Measurements from ENCODE around the gene SUGP2.

The SUGP2 gene

DNA sequence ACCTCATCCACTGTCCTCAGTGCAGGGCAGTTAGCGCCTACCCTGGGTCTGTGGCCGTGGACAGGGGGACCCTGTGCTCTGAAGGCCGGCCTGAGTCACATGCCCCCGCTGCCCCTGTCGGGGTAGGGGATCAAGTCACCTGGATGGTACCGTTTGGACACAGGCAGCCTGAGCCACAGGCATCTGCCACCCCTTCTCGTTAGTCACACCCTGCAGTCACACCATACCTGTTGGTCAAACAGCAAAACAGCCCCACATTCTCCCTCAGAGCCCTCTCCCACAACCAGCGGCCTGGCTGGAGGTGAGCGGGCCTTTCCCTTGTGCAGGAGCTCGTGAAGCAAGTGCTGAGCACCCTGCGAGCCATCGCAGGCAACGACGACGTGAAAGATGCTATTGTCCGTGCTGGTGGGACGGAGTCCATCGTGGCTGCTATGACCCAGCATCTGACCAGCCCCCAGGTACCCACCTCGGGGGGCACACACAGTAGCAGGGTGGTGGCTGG lies 21.7 kb upstream of the SUGP2 start:
- TF ChIP-seq CTCF (IDR thresholded peaks at IDR 0.05; ENCODE audit: low read depth, low read length), result no peak
- in situ Hi-C loops (cut with HindIII; ENCODE audit: low sequenced_read_pairs), result no loop called here
- DNase-seq (ENCODE audit: low read depth, low spot score), result no peak
- no peak overlapping the region for H3K4me3 ChIP-seq (ENCODE audit: low read depth, low read length)

- H3K4me3 ChIP-seq (ENCODE audit: low read depth, low read length), result no peak overlapping the region
- TF ChIP-seq CTCF (IDR thresholded peaks at IDR 0.05; ENCODE audit: low read depth, low read length), result no peak
- DNase-seq (ENCODE audit: low read depth, low spot score), result no peak
- in situ Hi-C loops (cut with HindIII; ENCODE audit: low sequenced_read_pairs), result no loop called here
Observed at GRCh38 chr19:19054315-19054938, 21.1 kb upstream of the SUGP2 start.

DNA sequence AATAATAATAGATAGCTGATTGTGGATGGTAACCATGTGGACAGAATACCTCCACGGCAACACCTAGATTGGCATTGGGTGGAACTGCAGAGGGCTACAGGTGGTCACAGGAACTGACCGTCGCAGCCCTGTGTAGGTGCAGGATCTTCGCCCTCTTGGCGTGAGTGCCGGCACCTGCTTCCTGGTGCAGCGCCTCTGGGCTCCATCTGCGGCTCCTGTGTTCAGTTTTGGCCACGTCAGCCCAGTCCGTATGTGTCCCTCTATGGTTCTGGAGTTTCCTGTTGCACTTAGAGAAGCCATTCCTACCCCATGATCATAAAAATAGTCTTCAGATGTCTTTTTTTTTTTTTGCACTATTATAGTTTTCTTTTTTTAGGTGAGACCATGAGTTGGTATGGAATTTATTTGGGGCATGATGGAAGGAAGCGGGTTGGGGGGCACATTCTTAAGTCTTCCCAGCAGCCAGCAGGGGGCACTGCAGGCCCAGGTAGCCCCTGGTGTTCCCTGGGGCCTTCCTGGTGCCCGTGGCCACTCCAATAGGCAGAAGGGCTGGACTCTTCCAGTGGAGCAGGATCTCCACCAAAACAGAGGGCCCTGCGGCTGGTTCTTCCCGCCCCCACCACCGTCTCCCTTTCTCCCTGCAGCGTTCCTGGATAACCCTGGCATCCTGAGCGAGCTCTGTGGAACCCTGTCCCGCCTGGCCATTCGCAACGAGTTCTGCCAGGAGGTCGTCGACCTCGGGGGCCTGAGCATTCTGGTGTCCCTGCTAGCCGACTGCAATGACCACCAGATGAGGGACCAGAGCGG lies 20.4 kb upstream of the SUGP2 start:
- H3K4me3 ChIP-seq (ENCODE audit: low read depth, low read length), result no peak overlapping the region
- in situ Hi-C loops (cut with HindIII; ENCODE audit: low sequenced_read_pairs), result no loop called here
- DNase-seq (ENCODE audit: low read depth, low spot score), result peak; percentile 47
- peak; percentile 72 for TF ChIP-seq CTCF (IDR thresholded peaks at IDR 0.05; ENCODE audit: low read depth, low read length)

- DNase-seq (ENCODE audit: low read depth, low spot score), result no peak
- no peak overlapping the region for H3K4me3 ChIP-seq (ENCODE audit: low read depth, low read length)
- in situ Hi-C loops (cut with HindIII; ENCODE audit: low sequenced_read_pairs), result no loop called here
- TF ChIP-seq CTCF (IDR thresholded peaks at IDR 0.05; ENCODE audit: low read depth, low read length), result no peak
Observed at GRCh38 chr19:19052921-19053320, 19.6 kb upstream of the SUGP2 start.

DNA sequence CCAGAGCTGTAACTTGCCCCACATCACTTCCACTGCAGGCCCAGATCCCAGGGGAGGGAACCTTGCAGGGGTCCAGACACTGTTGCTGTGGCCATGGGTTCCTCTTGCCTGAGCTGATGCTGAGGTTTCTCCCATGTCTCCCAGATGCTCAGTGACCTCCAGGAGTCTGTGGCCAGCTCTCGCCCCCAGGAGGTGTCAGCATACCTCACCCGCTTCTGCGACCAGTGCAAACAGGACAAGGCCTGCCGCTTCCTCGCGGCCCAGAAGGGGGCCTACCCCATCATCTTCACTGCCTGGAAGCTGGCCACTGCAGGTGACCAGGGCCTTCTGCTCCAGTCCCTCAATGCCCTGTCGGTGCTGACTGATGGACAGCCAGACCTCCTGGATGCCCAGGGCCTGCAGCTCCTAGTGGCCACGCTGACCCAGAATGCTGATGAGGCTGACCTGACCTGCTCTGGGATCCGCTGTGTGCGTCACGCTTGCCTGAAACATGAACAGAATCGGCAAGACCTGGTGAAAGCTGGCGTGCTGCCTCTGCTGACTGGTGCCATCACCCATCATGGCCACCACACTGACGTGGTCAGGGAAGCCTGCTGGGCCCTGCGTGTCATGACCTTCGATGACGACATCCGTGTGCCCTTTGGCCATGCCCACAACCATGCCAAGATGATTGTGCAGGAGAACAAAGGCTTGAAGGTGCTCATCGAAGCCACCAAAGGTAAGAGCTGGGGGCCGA lies 18.3 kb upstream of the SUGP2 start:
- TF ChIP-seq CTCF (IDR thresholded peaks at IDR 0.05; ENCODE audit: low read depth, low read length), result no peak
- no peak overlapping the region for H3K4me3 ChIP-seq (ENCODE audit: low read depth, low read length)
- DNase-seq (ENCODE audit: low read depth, low spot score), result no peak
- in situ Hi-C loops (cut with HindIII; ENCODE audit: low sequenced_read_pairs), result no loop called here

DNA sequence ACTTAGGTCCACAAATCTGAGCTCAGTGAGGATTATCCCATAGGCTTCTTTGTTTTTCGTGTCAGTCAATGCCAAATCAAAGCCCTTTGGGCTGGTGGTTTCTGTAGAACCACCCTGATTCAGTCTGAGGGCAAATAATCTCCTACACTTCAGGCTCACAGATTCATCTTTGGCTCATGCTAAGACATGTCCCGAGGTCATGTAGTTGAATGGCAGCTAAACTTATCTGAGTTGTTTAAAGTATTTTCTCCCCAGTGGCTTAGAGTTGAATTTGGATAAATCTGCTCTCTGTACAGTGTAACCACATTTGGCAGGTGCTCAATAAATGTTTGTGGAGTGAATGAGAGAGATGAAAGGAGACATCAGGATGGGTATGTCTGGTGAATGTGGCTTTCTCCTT lies 17.4 kb upstream of the SUGP2 start:
- TF ChIP-seq CTCF (IDR thresholded peaks at IDR 0.05; ENCODE audit: low read depth, low read length), result no peak
- no peak overlapping the region for H3K4me3 ChIP-seq (ENCODE audit: low read depth, low read length)
- in situ Hi-C loops (cut with HindIII; ENCODE audit: low sequenced_read_pairs), result no loop called here
- no peak for DNase-seq (ENCODE audit: low read depth, low spot score)

All from astrocyte of the spinal cord (primary cell).